Neuronal stem cell (in vitro differentiated cells): ENCODE data around the gene ZNF683.

ENCODE experiments used
- DNase-seq: peaks from one replicate; pipeline ENCODE4 v3.0.0-alpha.2; 2013; ENCODE audit warnings: low spot score
- H2AFZ ChIP-seq: one replicate; pipeline ENCODE4 v1.6.1; 2013; ENCODE audit warnings: mild to moderate bottlenecking, low read length, inconsistent platforms
- H2AK5ac ChIP-seq: 2 replicates; pipeline ENCODE4 v1.6.1; 2013; ENCODE audit warnings: low read depth, mild to moderate bottlenecking, inconsistent platforms, low read length, moderate library complexity, mixed read lengths
- H2BK120ac ChIP-seq: 2 replicates; pipeline ENCODE4 v1.6.1; 2013; ENCODE audit warnings: low read depth, mild to moderate bottlenecking, inconsistent platforms, low read length, moderate library complexity, mixed read lengths
- H2BK12ac ChIP-seq: one replicate; pipeline ENCODE4 v1.6.1; 2013; ENCODE audit warnings: low read length, inconsistent platforms
- H2BK15ac ChIP-seq: 2 replicates; pipeline ENCODE4 v1.6.1; 2013; ENCODE audit warnings: mild to moderate bottlenecking, low read length, inconsistent platforms, mixed read lengths
- H2BK5ac ChIP-seq: one replicate; pipeline ENCODE4 v1.6.1; 2013; ENCODE audit warnings: inconsistent platforms, mild to moderate bottlenecking, low read length, moderate library complexity
- H3K14ac ChIP-seq: one replicate; pipeline ENCODE4 v1.6.1; 2013; ENCODE audit warnings: low read length, inconsistent platforms
- H3K18ac ChIP-seq: 2 replicates; pipeline ENCODE4 v1.6.1; 2013; ENCODE audit warnings: low read length, inconsistent platforms
- H3K23ac ChIP-seq: 2 replicates; pipeline ENCODE4 v1.6.1; 2013; ENCODE audit warnings: low read depth, mild to moderate bottlenecking, mixed read lengths, low read length, inconsistent platforms; ENCODE audit not compliant: poor library complexity
- H3K27ac ChIP-seq: replicated peaks from 3 replicates; pipeline ENCODE4 v1.5.1; 2013; ENCODE audit warnings: low read length, inconsistent platforms
- H3K27me3 ChIP-seq, 3 experiments: 2 replicates each; pipeline ENCODE4 v1.6.1; 2013; ENCODE audit warnings: low read length in 3 of 3, mild to moderate bottlenecking in 2 of 3, inconsistent platforms in 1 of 3, low read depth in 1 of 3, mixed read lengths in 1 of 3, moderate library complexity in 1 of 3; ENCODE audit not compliant: control insufficient read depth in 3 of 3, insufficient read depth in 3 of 3
- H3K36me3 ChIP-seq, 2 donors: replicated peaks in 1 of 2; 2 replicates each; pipeline ENCODE4 v1.6.1; 2013; ENCODE audit warnings: low read length in 2 of 2; ENCODE audit not compliant: control insufficient read depth in 2 of 2, insufficient read depth in 2 of 2
- H3K4ac ChIP-seq: 2 replicates; pipeline ENCODE4 v1.6.1; 2013; ENCODE audit warnings: inconsistent platforms, mild to moderate bottlenecking, low read length, moderate library complexity
- H3K4me1 ChIP-seq, 2 donors: 1 replicate in 1 of 2; 2 replicates in 1 of 2; pipeline ENCODE4 v1.6.1; 2013; ENCODE audit warnings: low read length in 2 of 2, low read depth in 1 of 2; ENCODE audit not compliant: control insufficient read depth in 2 of 2, insufficient read depth in 1 of 2
- H3K4me2 ChIP-seq: one replicate; pipeline ENCODE4 v1.6.1; 2013; ENCODE audit warnings: mild to moderate bottlenecking, low read length, inconsistent platforms; ENCODE audit not compliant: insufficient read depth, poor library complexity, severe bottlenecking
- H3K4me3 ChIP-seq, 2 donors: 2 replicates each; pipeline ENCODE4 v1.5.1; 2013; ENCODE audit warnings: low read length in 2 of 2, mild to moderate bottlenecking in 2 of 2, inconsistent platforms in 1 of 2, moderate library complexity in 1 of 2
- H3K79me1 ChIP-seq: one replicate; pipeline ENCODE4 v1.6.1; 2013; ENCODE audit warnings: low read depth, mild to moderate bottlenecking, inconsistent platforms, low read length, moderate library complexity
- H3K9ac ChIP-seq: one replicate; pipeline ENCODE4 v1.6.1; 2013; ENCODE audit warnings: mild to moderate bottlenecking, low read depth, low read length, inconsistent platforms; ENCODE audit not compliant: poor library complexity
- H3K9me3 ChIP-seq, 2 donors: replicated peaks in 1 of 2; 2 replicates each; pipeline versions ENCODE3 to v1.6.1; 2013; ENCODE audit warnings: low read length in 2 of 2, mild to moderate bottlenecking in 2 of 2, inconsistent platforms in 1 of 2, low read depth in 1 of 2, mixed read lengths in 1 of 2, moderate library complexity in 1 of 2; ENCODE audit not compliant: control insufficient read depth in 2 of 2, insufficient read depth in 1 of 2
- H4K8ac ChIP-seq: one replicate; pipeline ENCODE4 v1.6.1; 2013; ENCODE audit warnings: low read depth, mild to moderate bottlenecking, inconsistent platforms, low read length, moderate library complexity
- H4K91ac ChIP-seq: one replicate; pipeline ENCODE4 v1.6.1; 2013; ENCODE audit warnings: low read length, low read depth, mild to moderate bottlenecking, inconsistent platforms; ENCODE audit not compliant: poor library complexity
- WGBS, 2 donors: extraction: QIAGEN DNeasy Blood & Tissue Kit; methylation state at CpG; one replicate each; pipeline ENCODE4 v1.1.7; 2013; ENCODE audit warnings: missing lambda C conversion rate in 2 of 2, mixed read lengths in 1 of 2; ENCODE audit not compliant: insufficient read length in 2 of 2, insufficient replicate concordance in 1 of 2; ENCODE audit errors: extremely low coverage in 2 of 2; 5-methylcytosine and 5-hydroxymethylcytosine counted together

Gene ZNF683

GRCh38 chr1:26350701-26351589, 21.6 kb downstream of the ZNF683 start:
- Histone ChIP-seq H3K36me3 (peaks cover 0 to 2% of the 10 kb centered on the region in 2 donors), H3K4me3 (no peak overlapping the region), H2BK15ac (no peak overlapping the region), H3K18ac (peak overlapping the region; percentile 86), H3K9ac (no peak overlapping the region), H3K9me3 (no peaks in the 10 kb centered on the region), H4K91ac (peak overlapping the region; percentile 40), H2AFZ (no peak overlapping the region), H2BK120ac (no peak overlapping the region), H3K4ac (no peak overlapping the region), H3K23ac (no peak overlapping the region), H4K8ac (no peak overlapping the region), H3K27ac (peak overlapping the region; percentile 83), H3K27me3 (no peaks in the 10 kb centered on the region), H3K4me1 (peaks cover 45 to 53% of the 10 kb centered on the region in 2 donors), H2BK12ac (no peak overlapping the region), H3K79me1 (peaks cover 2% of the 10 kb centered on the region), H3K4me2 (no peak overlapping the region), H2AK5ac (peak overlapping the region; percentile 15), H2BK5ac (peak overlapping the region; percentile 8), H3K14ac (no peak overlapping the region)
- no CpG with 5 or more reads among the region's 9 CpGs for WGBS, 2 donors
- DNase-seq, result peak; percentile 65

- Histone ChIP-seq H3K4me2 (no peak overlapping the region), H2BK120ac (no peak overlapping the region), H3K4ac (no peak overlapping the region), H3K4me3 (no peak overlapping the region), H3K9ac (no peak overlapping the region), H3K27me3 (no peaks in the 10 kb centered on the region), H2AK5ac (no peak overlapping the region), H2BK12ac (no peak overlapping the region), H3K23ac (no peak overlapping the region), H3K36me3 (peaks cover 0 to 2% of the 10 kb centered on the region in 2 donors), H3K18ac (no peak overlapping the region), H3K79me1 (peaks cover 2% of the 10 kb centered on the region), H2AFZ (no peak overlapping the region), H4K91ac (no peak overlapping the region), H4K8ac (no peak overlapping the region), H2BK15ac (no peak overlapping the region), H3K9me3 (no peaks in the 10 kb centered on the region), H2BK5ac (peak overlapping the region; percentile 8), H3K14ac (no peak overlapping the region), H3K27ac (peak overlapping the region; percentile 37), H3K4me1 (peaks cover 42 to 49% of the 10 kb centered on the region in 2 donors)
- WGBS, 2 donors, result no CpG with 5 or more reads among the region's 2 CpGs
- no peak for DNase-seq
Observed at GRCh38 chr1:26350343-26350700, 22.2 kb downstream of the ZNF683 start.

- Histone ChIP-seq H3K9ac (no peak overlapping the region), H2AFZ (no peak overlapping the region), H3K23ac (no peak overlapping the region), H3K27ac (no peak overlapping the region), H2AK5ac (no peak overlapping the region), H3K9me3 (no peaks in the 10 kb centered on the region), H4K91ac (no peak overlapping the region), H3K4me3 (no peak overlapping the region), H3K4me1 (peaks cover 42 to 48% of the 10 kb centered on the region in 2 donors), H4K8ac (no peak overlapping the region), H3K27me3 (no peaks in the 10 kb centered on the region), H3K79me1 (peaks cover 2% of the 10 kb centered on the region), H3K18ac (no peak overlapping the region), H3K14ac (no peak overlapping the region), H3K4ac (no peak overlapping the region), H3K4me2 (no peak overlapping the region), H3K36me3 (peaks cover 0 to 2% of the 10 kb centered on the region in 2 donors), H2BK15ac (no peak overlapping the region), H2BK120ac (no peak overlapping the region), H2BK5ac (no peak overlapping the region), H2BK12ac (no peak overlapping the region)
- no peak for DNase-seq
- no CpG with 5 or more reads among the region's 5 CpGs for WGBS, 2 donors
Observed at GRCh38 chr1:26349877-26350244, 22.7 kb downstream of the ZNF683 start.

GRCh38 chr1:26349188-26349876, 23.2 kb downstream of the ZNF683 start:
- Histone ChIP-seq H3K4me2 (no peak overlapping the region), H3K4ac (no peak overlapping the region), H3K9me3 (no peaks in the 10 kb centered on the region), H3K4me1 (peaks cover 38 to 47% of the 10 kb centered on the region in 2 donors), H2AFZ (no peak overlapping the region), H4K8ac (no peak overlapping the region), H4K91ac (no peak overlapping the region), H2BK12ac (peak overlapping the region; percentile 7), H2BK5ac (no peak overlapping the region), H3K9ac (no peak overlapping the region), H3K79me1 (peaks cover 2% of the 10 kb centered on the region), H3K23ac (no peak overlapping the region), H3K27me3 (no peaks in the 10 kb centered on the region), H3K14ac (no peak overlapping the region), H2BK15ac (no peak overlapping the region), H2BK120ac (no peak overlapping the region), H2AK5ac (no peak overlapping the region), H3K18ac (peak overlapping the region; percentile 59), H3K36me3 (peaks cover 0 to 2% of the 10 kb centered on the region in 2 donors), H3K4me3 (no peak overlapping the region), H3K27ac (no peak overlapping the region)
- no peak for DNase-seq
- no CpG with 5 or more reads among the region's 7 CpGs for WGBS, 2 donors
